GM21515 (cell line): ENCODE data around the gene RELL2.
A peak's percentile ranks its signal among the peaks of the same experiment; 100 is the strongest.

Experiments
- ATAC-seq: cut with Tn5 transposase; IDR thresholded peaks from one replicate; pipeline ENCODE4 v1.9.1; 2021; ENCODE audit not compliant: unreplicated experiment

The RELL2 gene

GRCh38 chr5:141618804-141619554, 17.8 kb upstream of the RELL2 start, which contains the start of gene DIAPH1:
TSS of gene DIAPH1 (minus strand) at chr5:141619000. CDS start at chr5:141618914, 86 bp downstream.
- ATAC-seq, result peak; percentile 81

GRCh38 chr5:141623186-141623585, 13.6 kb upstream of the RELL2 start:
- peak; percentile 55 for ATAC-seq

- ATAC-seq, result no peak
Measured at GRCh38 chr5:141623611-141624010, 13.2 kb upstream of the RELL2 start.

GRCh38 chr5:141628175-141628788, 8.5 kb upstream of the RELL2 start:
- ATAC-seq, result no peak

GRCh38 chr5:141630570-141631140, 6.1 kb upstream of the RELL2 start:
- ATAC-seq, result no peak

GRCh38 chr5:141632650-141633049, 4.1 kb upstream of the RELL2 start:
- ATAC-seq, result no peak

- peak; percentile 67 for ATAC-seq
Measured at GRCh38 chr5:141633871-141634561, 2.8 kb upstream of the RELL2 start.

GRCh38 chr5:141634720-141635119, 2.1 kb upstream of the RELL2 start:
- no peak for ATAC-seq

GRCh38 chr5:141635646-141636045, 1.2 kb upstream of the RELL2 start:
- ATAC-seq, result no peak

GRCh38 chr5:141636106-141636412, 738 bp upstream of the RELL2 start:
- ATAC-seq, result no peak

- ATAC-seq, result peak; percentile 25
Measured at GRCh38 chr5:141637123-141637766, 448 bp downstream of the RELL2 start.

GRCh38 chr5:141637767-141638419, 1.1 kb downstream of the RELL2 start:
- peak; percentile 32 for ATAC-seq

GRCh38 chr5:141638771-141639170, 2.0 kb downstream of the RELL2 start:
- no peak for ATAC-seq

GRCh38 chr5:141639357-141640050, 2.7 kb downstream of the RELL2 start:
- no peak for ATAC-seq

- no peak for ATAC-seq
Measured at GRCh38 chr5:141640051-141640415, 3.2 kb downstream of the RELL2 start.

GRCh38 chr5:141640698-141641097, 3.9 kb downstream of the RELL2 start:
- ATAC-seq, result no peak

GRCh38 chr5:141641634-141642267, 5.0 kb downstream of the RELL2 start:
- ATAC-seq, result no peak

- ATAC-seq, result no peak
Measured at GRCh38 chr5:141646026-141646425, 9.2 kb downstream of the RELL2 start.

- ATAC-seq, result no peak
Measured at GRCh38 chr5:141647242-141647641, 10.4 kb downstream of the RELL2 start.

GRCh38 chr5:141647851-141648250, 11.1 kb downstream of the RELL2 start:
- ATAC-seq, result no peak
